ENCODE results near the gene EGFL7. TPM values are rescaled to one million over a fixed set of nuclear protein-coding genes. Genes with fewer than 3 reads are reported as not detected.

The EGFL7 gene
- total RNA-seq, 4 donors from 2014 or later, result 119 to 1,791 (median 307) TPM

DNA sequence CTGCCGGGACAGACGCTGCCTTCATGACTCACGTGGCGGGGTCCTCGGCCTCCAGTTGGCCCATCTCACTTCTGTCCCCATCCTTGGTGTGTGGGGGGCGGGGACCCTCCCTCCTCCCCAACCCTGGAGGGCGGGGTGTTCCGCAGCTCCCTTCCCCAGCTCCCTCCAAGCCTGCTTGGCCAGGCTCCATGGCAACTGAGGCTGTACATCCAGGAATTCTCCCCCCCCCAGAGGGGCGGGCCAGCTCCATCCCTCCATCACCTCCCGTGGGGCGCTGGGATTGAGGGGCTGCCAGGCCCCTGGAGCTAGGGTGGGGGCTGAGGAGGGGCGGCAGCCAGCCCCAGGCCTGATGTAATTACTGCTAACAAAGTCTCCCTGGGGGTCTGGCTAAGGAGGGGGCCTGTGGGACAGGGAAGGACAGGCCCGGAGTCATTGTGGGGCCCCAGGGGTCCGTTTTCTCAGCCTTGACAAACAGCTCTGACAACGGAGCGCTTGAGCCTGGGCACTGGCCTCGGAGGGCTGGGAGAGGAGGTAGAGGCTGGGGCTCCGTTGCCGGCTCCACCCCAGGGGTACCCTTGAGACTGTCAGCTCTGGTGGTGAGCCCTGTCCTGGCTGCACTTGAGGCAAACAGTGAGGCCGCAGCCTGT lies 57.7 kb downstream of the EGFL7 start:
- H3K27ac ChIP-seq, result peak overlapping the region; percentile 37 to 60
- intact Hi-C loops (cut with DNase I; ENCODE audit: low total_unique reads), result no loop called here
- peak in 1 of 2 donors; percentile 49 for DNase-seq

DNA sequence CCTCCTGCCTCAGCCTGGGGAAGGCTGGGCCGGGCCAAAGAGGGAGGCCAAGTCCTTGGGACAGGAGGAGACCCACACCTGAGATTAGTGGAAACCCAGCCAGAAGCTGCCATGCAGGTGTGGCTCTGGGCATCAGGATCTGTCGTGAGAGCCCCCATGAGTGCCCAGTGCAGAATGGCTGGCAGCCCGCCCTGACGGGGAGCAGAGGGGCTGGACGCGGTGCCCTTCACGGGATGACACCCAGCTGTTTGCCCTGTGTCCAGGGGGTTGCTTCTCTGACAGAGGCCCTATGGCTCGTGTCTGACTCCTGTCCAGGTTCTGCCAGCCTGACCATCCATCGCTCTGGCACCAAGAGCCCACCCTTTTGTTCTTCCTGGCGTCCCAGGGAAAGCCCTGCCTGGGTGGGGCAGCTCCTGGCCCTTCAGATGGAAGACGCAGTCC lies 58.2 kb downstream of the EGFL7 start:
- Histone ChIP-seq H3K27me3 (no peaks in the 10 kb centered on the region), H3K4me3 (no peak overlapping the region), H3K9me3 (no peaks in the 10 kb centered on the region), H3K36me3 (no peaks in the 10 kb centered on the region), H3K27ac (peak overlapping the region; percentile 37 to 60), H3K4me1 (peaks cover 0 to 8% of the 10 kb centered on the region in 2 donors)
- no peak for DNase-seq
- intact Hi-C loops (cut with DNase I; ENCODE audit: low total_unique reads), result no loop called here
- TF ChIP-seq CTCF (IDR thresholded peaks at IDR 0.05) (no peak), POLR2A (IDR thresholded peaks at IDR 0.05) (no peak)

More for the DNA sequence above, 57.7 kb downstream of the EGFL7 start:
- Histone ChIP-seq H3K9me3 (no peaks in the 10 kb centered on the region), H3K4me1 (peaks cover 0 to 8% of the 10 kb centered on the region in 2 donors), H3K27me3 (no peaks in the 10 kb centered on the region), H3K36me3 (no peaks in the 10 kb centered on the region), H3K4me3 (no peak overlapping the region)
- TF ChIP-seq POLR2A (IDR thresholded peaks at IDR 0.05) (no peak), CTCF (IDR thresholded peaks at IDR 0.05) (no peak)

DNA sequence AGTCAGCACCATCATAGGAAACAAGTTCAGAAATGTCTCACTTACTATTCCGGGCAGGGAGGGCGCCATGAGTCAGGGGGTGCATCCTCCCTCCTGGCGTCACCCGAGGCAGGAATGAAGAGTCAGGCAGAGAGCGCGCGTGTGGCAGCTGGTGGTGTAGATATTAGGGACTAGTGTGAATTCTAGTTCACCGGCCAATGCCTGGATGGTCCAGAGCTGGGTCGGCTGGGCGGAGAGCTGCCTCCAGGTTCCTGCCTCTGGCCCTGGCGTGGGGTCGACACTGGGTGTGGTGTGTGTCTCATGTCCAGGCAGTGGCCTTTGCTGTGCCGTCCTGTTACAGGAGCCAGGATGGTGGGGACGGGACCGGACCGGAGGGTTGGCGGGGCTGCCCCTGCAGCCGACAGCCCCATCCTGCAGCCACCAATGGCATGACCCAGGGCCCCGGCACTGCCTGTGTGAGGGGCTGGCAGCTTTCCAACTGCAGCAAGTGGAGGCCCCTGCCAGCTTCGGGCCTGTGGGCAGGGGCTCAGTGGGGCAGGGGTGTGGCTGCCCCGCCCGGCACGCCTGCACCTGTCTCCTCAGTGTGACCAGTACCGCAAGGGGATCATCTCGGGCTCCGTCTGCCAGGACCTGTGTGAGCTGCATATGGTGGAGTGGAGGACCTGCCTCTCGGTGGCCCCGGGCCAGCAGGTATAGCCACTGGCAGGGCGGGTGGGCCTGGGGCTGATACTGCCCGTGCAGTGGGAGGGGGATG lies 58.8 kb downstream of the EGFL7 start:
- H3K27ac ChIP-seq, result peak overlapping the region in 1 of 2 donors; percentile 49
- no peak for TF ChIP-seq CTCF (IDR thresholded peaks at IDR 0.05)
- TF ChIP-seq POLR2A (IDR thresholded peaks at IDR 0.05), result no peak
- H3K4me3 ChIP-seq, result no peak overlapping the region
- intact Hi-C loops (cut with DNase I; ENCODE audit: low total_unique reads), result no loop called here
- DNase-seq, result peak in 1 of 2 donors; percentile 59
- no peaks in the 10 kb centered on the region for H3K27me3 ChIP-seq
- no peaks in the 10 kb centered on the region for H3K36me3 ChIP-seq
- H3K9me3 ChIP-seq, result no peaks in the 10 kb centered on the region
- peaks cover 0 to 13% of the 10 kb centered on the region in 2 donors for H3K4me1 ChIP-seq

MicroRNAs within 50 kb of the gene (microRNA counts, 767-probe panel; counts per million panel counts)
- 8,996 to 10,796 counts per million in 2 donors for microRNA hsa-miR-126-3p

Small RNAs within 50 kb of the gene (microRNA-seq; reads per million reads assigned to microRNA genes)
- 55,144 reads per million, percentile 98 among the genes with 10 or more reads in this experiment for gene MIR126 (ENCODE audit: borderline microRNAs expressed, borderline replicate concordance)

Small RNAs within 50 kb of the gene (small RNA-seq; reads per million reads assigned to genes)
- 215 reads per million, percentile 95 among the genes with 10 or more reads in this experiment for gene MIR126

Other genes starting within 250 kb of the EGFL7 start
- gene INPP5E, start 223.1 kb upstream of the EGFL7 start, total RNA-seq, result 10 to 100 TPM in 2 of 4 donors, 1 to 10 TPM in 2; 6.7 to 19.7 (median 11.2) TPM
- gene SEC16A, start 179.9 kb upstream of the EGFL7 start, total RNA-seq, result 10 to 100 TPM; 18.8 to 73.2 (median 35.1) TPM
- gene NOTCH1, start 116.9 kb upstream of the EGFL7 start, total RNA-seq, result 100 to 1,000 TPM in 1 of 4 donors, 10 to 100 TPM in 3; 19.7 to 109 (median 35.6) TPM
- 10 to 100 TPM; 22.7 to 45.1 (median 38.6) TPM for gene AGPAT2, start 24.5 kb downstream of the EGFL7 start, total RNA-seq
- gene DIPK1B, start 49.7 kb downstream of the EGFL7 start, total RNA-seq, result 10 to 100 TPM in 3 of 4 donors, 1 to 10 TPM in 1; 3.2 to 26.3 (median 21.0) TPM
- gene LCN10, start 80.0 kb downstream of the EGFL7 start, total RNA-seq, result 10 to 100 TPM in 3 of 4 donors, under 1 TPM in 1; 0.55 to 81.4 (median 20.4) TPM
- gene LCN6, start 85.6 kb downstream of the EGFL7 start, total RNA-seq, result 100 to 1,000 TPM in 2 of 4 donors, 10 to 100 TPM in 1, 1 to 10 TPM in 1; 1.2 to 164 (median 89.7) TPM
- gene LCN8, start 95.3 kb downstream of the EGFL7 start, total RNA-seq, result under 1 TPM in 1 of 4 donors, not detected in 3; 0.27 TPM
- not detected for gene LCN15, start 101.6 kb downstream of the EGFL7 start, total RNA-seq
- 10 to 100 TPM in 3 of 4 donors, 1 to 10 TPM in 1; 3.5 to 48.9 (median 32.0) TPM for gene TMEM141, start 128.4 kb downstream of the EGFL7 start, total RNA-seq
- gene CCDC183, start 133.4 kb downstream of the EGFL7 start, total RNA-seq, result 1 to 10 TPM in 2 of 4 donors, not detected in 2; 2.0 TPM
- 10 to 100 TPM; 28.8 to 57.9 (median 39.6) TPM for gene RABL6, start 145.0 kb downstream of the EGFL7 start, total RNA-seq
- gene AJM1, start 179.6 kb downstream of the EGFL7 start, total RNA-seq, result 1 to 10 TPM in 3 of 4 donors, not detected in 1; 1.3 to 3.6 (median 3.6) TPM
- 10 to 100 TPM; 12.4 to 55.5 (median 31.4) TPM for gene PHPT1, start 186.5 kb downstream of the EGFL7 start, total RNA-seq
- 1 to 10 TPM in 2 of 4 donors, under 1 TPM in 1, not detected in 1; 0.26 to 4.3 (median 4.2) TPM for gene MAMDC4, start 189.4 kb downstream of the EGFL7 start, total RNA-seq
- gene EDF1, start 203.4 kb downstream of the EGFL7 start, total RNA-seq, result 100 to 1,000 TPM in 3 of 4 donors, 10 to 100 TPM in 1; 75.6 to 244 (median 144) TPM
- gene TRAF2, start 223.6 kb downstream of the EGFL7 start, total RNA-seq, result 10 to 100 TPM in 3 of 4 donors, under 1 TPM in 1; 0.88 to 22.1 (median 11.9) TPM

All from uterus (tissue), 4 donors.